HL-60/S4 treated with phorbol 12-myristate 13-acetate at 8.2 ng/mL for 4 days and 3 days (cell line): ENCODE data around the gene ZNF385B.

ENCODE experiments used
- in situ Hi-C: fragments of 300-500 bp; cut with MboI; formaldehyde crosslinking; loops from 2 replicates; pipeline ENCODE4 v1.15.0; 2022; ENCODE audit warnings: low sequenced_read_pairs

The ZNF385B gene

DNA sequence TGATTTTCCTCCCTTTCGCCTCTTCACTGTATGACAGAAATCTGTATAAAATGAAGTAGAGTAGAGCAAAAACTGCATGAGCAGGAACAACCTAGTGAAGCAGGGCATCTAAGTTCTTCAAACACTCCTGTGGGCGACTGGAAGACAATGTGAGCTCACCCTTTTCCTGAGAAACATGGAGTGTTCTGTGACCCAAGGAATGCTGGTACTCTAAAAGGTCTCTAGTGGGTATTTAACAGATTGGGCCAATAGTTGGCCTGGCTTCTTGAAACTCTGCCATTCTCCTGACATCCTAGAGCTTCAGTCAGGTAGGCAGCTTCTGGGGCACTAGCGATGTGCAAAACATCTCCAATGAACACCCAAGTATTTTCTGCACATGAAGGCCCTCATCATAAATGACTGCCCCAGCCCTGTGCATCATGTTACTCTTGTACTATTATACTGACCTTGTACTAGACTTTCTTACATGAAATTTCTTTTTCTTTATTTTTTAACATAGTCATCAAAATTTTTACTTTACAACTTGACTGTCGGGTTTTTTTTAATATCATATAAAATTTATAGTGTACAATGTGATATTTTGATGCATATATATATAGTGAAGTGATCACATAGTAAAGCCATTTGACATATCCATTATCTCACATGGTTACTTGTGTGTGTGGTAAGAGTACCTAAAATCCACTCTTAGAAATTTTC lies 302.2 kb downstream of the ZNF385B start:
- in situ Hi-C loops: no loop called here

DNA sequence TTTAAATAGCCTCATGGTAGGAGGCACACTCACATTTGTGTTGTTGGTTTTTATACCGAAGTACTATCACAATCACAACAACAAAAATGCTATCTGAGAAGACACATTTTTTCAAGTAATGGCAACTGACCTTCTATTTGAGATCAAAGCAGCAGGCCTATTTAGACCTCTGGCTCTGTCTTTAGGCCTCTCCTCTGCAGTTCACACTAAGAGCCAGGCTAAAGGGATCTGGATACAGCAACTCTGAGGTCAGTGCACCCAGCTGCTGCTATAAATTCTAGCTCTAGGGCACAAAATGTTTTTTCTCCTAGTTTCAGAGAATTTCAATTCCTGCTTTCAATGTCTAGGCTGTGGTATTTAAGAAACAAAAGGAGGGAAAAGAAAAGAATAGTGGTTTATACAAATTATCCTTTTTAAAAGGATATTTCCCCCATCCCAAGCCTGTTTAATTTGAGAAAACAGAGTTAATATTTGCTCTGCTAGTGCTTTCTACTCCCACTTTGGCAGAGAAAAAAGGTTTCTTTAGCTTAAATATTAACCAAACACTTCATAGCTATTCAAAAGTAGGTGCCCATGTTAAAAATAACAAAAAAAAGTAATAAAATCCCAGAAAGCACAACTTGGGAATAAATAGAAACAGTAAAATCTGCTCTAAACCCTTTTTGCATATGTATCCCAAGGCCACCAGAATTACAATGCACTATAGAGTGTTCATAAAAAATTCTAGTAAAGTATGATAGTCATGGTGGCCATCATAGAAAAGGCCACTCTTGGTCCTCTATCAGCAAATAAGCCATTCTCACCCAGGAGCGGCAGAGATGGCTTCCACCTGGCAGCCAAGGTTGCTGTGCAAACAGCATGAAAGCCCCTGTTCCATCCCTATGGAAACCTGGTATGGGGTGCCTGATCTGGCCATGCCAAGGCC lies 303.1 kb downstream of the ZNF385B start:
- in situ Hi-C loops: no loop called here

DNA sequence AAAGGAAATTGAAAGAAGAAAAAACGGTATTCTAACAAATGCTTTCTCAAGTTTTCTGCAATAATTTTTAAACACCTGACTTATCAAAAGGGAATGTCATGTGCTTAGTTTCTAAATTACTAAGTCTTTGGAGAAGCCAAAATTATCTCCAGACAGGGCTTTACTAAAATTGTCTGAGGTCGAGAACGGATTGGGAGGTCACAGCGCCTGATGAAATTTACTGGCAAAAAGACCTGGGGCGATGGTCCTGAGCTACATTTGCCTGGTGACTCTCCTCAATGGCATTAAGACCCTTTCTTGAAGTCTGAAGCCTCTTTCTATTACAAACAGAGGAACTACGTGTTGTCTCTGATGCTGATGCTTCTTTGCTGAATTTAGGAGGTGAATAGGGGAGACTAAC lies 305.0 kb downstream of the ZNF385B start:
- in situ Hi-C loops: no loop called here

DNA sequence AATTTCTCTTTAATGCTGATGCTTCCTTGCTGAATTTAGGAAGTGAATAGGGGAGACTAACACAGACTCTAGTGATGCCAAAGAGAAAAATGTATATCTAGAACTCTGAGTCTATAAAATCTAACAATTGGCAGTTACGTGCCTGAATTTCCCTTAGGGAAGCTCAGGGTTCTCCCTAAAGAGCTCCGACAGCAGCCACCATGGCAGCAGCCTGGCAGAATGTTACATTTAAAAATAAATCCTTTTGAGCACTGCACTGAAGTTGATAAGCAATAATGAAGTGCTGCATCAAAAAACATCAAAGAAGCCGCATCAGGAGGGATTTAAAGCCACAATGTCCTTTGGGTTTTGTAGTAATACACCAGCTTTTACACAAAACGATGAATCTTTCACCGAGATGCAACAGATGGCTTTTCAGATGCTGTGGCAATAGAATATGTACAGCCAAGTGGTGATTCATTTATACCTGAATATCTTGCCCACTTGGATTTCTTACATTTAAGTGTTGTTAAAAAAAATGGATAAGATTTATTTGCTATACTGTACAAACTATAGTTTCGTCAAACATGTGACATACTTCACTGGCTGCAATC lies 305.6 kb downstream of the ZNF385B start:
- in situ Hi-C loops: no loop called here

DNA sequence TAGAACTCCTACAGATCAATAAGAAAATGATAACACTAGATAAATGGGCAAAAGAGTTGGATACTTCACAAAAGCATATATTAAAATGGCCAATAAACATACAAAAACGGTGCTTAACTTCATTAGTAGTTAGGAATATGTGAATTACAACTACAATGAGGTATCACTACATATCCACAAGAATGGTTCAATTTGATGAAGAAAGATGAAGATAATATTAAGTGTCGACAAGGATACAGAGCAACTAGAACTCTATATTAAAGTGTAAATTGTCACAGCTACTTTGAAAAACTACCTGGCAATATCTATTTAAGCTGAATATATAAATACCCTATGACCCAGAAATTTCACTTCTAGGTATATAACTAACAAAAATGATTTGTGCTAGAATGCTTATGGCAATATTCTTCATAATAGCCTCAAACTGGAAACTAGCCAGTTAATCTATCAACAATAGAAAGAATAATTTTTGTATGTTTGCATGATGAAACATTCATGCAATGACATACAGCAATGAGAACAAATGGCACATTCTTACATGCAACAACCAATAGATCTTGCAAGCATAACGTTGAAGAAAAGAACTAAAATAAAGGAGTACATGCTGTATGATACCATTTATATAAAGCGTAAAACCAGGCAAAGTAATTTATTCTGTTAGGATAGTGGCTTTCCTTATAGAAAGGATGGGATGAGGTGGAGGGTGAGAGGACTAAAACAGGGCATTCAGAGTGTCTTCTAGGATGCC lies 306.6 kb downstream of the ZNF385B start:
- in situ Hi-C loops: no loop called here

DNA sequence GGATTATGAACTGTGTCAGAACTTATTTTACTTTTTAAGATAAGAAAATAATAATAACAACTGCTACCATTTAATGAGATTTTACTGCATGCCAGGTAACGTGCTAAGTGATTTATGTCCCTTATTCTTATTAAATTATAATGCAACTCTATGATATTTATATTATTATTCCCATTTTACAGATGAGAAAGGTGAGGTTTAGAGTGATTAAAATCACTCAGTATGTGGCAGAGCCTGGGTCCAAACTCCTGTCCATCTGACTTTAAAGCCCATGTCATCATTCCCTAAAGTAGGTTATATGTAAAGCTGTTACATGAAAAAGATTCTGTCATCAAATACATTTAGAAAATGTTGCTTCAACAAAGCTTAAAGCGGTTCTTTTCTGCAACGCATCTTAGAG lies 308.0 kb downstream of the ZNF385B start:
- in situ Hi-C loops: no loop called here

DNA sequence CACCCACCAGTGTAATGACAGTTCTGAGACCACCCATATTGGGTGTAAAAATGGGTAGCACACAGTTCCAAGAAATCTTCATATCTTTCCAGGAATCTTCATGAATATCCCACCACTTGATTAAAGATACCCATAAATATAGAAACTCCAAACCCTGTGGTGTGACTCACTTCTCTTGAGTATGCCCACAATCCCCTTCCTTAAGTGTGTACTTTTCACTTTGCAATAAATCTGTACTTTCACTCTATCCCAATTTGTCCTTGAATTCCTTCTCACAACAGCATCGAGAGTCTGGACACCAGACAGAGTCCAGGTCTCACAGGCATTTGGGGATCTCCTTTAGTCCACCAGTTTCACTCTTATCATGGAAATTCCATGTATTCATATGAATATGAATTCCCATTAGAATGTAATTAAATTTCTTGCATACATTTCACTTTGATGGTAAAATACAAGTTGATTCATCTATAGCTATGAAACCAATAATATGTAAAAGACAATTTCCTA lies 309.8 kb downstream of the ZNF385B start:
- in situ Hi-C loops: no loop called here

DNA sequence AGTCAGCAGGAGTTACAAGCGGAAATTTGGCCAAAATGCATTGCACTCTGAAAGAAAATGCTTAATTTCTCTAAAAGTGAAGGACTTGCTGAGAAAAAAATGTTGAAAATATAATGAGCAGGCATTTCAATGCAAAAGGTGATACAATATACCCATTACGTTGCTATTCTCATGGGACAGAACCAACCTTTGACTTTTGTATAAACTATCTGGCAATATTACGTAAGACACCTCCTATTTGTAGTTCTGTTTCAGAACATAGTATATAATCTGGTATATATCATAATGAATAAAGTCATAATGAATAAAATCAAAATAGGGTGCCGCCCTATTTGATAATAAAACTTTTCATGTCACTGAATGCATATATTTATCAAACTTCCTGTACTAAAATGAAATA lies 310.6 kb downstream of the ZNF385B start:
- in situ Hi-C loops: no loop called here

DNA sequence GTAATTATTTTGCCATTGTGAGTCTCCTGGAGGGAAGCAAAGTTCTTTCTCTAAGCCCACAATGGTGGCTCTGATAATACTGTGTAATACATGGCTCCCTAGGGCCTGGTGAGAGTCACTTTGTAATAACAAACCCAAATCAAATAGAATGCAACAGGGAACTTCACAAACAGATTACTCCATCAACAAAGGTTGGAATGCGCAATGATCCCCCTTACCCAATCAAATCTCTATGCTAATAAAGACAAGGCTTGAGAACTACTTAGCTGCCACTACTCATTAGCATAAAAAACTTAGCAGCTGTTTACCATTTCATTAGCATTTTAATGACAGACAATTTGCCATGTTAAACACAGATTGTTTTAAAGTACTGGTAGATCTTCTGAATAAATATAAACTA lies 311.2 kb downstream of the ZNF385B start:
- in situ Hi-C loops: no loop called here

DNA sequence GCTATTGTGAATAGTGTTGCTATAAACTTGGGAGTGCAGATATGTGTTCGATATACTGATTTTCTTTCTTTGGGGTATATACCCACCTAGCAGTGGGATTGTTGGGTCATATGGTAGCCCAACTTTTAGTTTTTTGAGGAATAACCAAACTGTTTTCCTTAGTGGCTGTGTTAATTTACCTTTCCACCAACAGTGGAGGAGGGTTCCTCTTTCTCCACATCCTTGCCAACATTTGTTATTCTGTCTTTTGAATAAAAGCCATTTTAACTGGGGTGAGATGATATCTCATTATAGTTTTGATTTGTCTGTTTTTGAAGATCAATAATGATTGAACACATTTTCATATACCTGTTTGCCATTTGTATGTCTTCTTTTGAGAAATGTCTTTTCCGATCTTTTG lies 314.8 kb downstream of the ZNF385B start:
- in situ Hi-C loops: no loop called here

DNA sequence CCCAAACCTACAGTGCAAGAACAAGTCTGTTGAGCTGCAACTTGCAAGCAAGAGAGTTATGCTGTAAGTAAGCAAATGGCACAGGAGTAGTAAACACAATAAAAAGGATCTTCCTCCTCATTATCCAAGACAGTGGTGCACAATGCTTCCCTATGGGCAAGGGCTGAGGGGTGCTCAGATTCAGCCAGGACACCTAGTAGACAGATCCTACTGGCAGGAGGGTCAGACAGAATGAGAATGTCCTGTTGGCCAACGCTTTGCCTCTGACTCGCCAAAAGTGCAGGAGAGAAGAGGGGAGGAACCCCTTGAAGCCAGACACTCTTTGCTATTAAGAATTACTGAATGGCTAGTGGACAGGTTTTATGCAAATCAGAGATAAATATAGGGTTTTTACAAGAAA lies 316.4 kb downstream of the ZNF385B start:
- in situ Hi-C loops: no loop called here

DNA sequence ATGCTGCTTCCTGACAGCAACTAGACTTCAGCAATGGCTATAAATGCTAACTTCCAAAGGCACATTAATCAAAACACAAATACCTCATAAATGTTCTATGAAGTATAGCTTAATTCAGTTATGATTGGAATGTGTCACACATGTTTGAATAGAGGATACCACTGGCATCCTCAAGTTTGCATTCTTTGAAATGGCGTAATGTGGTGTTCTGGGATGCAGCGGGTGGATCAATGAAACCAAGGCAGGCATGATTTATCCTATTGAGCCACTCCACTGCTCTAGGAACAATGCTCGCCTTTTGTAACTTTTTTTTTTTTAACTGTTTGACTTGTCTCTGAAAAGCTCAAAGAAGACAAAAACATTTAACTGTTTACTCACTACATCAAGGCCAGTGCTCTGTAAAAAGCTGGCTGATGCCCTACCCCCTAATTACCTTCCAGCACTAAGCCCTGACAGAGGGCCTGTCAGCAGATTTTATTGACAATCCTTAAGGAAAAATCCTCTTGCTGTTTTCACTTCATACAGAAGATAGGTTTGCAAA lies 318.0 kb downstream of the ZNF385B start:
- in situ Hi-C loops: no loop called here

DNA sequence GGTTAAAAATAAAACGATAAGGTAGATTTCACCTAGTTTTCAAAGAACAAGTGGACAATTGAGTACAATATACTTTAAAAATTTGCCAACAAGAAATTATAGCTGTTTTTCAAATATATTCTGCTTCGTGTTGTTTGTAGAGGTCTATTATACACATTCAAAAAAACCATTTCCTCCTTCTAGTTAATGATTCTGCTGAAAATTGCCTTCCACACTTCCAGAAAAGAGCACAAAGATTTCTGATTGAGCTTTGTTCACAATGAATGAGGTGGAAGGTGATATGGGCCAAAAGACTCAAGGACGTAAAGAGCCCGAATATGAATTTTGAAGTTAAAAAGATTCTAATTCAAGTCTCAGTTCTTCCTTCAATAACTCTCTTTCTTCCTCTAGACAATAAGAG lies 319.8 kb downstream of the ZNF385B start:
- in situ Hi-C loops: no loop called here

DNA sequence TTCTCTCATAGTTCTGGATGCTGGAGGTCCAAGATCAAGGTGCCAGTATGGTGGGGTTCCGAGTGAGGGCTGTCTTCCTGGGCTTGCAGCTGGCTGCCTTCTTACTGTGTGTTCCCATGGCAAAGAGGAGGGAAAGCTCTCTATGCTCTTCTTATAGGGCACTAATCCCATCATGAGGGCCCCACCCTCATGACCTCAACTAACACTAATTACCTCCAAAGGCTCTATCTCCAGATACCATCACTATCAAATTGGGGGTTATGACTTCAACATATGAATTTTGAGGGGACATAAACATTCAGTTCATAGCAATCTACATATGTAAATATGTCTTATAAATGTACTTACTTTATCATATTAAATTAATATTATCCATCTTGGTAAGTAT lies 322.3 kb downstream of the ZNF385B start:
- in situ Hi-C loops: no loop called here

DNA sequence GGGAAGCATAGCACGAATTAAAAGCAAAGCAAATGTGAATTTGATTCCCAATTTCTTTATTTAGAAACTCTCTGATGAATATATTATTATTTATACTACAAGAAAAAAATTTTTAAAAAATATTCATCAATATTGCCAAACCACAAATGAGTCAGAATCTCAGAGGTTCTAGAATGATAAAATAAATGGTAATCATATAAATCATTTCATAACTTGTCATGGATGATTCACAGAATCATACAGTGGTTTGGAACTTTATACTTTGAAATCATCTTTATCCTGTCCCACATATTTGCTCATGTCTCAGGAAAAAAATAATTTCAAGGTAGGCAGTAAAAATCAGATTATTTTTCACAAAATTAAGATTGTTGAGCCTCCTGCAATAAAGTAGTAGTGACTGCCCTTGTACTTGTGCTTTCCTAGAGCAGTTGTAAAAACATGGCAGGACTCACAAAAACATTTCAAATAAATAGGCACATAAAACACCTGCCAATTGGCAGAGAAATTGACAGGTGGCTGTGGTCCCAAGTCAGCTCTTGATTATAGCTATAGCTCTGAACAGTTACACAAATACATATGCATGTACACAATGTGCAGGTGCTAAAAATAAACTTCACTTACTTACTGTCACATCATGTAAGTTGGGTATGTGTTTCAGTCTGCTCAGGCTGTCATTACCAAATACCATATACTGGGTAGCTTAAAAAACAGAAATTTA lies 322.8 kb downstream of the ZNF385B start:
- in situ Hi-C loops: no loop called here

DNA sequence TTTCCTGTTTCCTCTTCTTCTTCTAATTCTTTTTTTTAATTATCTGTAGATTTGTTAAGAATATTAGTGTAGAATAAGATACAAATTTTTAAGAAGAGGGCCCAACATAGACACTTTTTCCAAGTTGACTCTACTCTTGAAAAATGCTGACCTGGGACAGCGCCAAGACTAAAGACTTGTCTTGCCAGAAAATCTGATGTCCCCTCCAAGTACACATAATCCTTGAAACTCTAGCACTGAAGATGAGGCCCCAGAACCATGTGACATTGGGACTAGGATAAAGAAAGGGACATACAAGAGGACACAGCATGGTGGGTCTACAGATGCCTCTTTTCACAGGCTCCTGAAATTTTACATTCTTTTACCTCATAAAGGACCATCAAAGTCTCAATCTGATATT lies 325.2 kb downstream of the ZNF385B start:
- in situ Hi-C loops: no loop called here

DNA sequence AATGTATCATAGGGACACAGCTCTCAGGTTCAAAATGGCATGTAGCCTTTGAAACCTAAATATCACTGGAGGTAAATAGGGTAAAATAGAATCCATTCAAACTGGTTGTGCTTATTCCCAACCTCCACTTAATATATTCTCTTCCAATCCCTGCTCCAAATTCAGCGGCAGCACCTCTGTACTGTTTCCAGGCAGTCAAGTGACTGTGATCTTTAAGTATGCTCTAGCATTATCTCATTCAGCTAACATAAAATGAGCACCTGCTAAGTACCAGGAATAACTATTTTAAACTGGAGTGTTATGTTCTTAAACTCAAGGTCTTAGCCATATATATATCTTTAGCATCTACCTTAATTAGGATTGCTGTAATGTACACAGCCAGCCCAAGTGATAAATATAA lies 327.5 kb downstream of the ZNF385B start:
- in situ Hi-C loops: no loop called here

DNA sequence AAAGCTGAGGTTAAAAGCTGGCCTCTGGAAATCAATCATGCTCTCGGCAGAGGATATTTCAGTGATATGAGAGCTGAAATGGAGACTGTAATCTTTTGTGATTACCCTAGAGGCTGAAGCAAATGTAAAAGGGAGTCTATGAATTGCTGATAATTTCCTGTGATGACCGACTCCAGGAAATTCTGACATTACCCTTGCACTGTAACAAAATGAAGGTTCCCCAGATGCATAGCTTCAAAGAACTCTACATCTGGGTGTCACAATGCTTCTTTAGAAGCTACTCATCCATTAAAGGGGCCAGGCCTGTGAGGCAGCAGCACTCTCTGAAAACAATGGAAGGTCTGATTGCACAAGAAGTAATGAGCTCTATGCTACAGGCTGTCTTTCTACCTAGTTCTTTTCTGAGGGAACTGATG lies 328.5 kb downstream of the ZNF385B start:
- in situ Hi-C loops: no loop called here

DNA sequence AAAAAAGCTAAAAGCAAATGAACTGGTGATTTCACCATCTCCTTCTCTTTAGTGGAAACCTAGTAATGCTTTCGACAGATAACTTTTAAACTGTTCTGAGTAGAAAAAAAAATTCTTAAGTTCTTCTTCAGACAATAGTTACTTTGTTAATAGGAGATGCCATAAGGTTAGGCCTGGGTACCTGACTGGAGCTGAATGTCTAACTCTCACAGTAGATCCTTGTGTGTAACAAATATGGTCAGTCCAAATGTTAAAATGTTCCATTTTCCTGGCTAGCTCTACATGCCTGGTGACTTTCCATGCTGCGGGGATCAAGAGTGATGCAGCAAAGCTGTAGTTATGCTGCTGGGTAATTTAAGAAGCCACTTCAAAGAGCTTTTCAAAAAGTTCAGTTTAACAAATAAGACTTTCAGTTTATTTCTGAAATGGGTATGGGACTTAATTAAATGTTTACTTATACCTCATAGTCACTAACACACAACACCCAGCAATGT lies 332.8 kb downstream of the ZNF385B start:
- in situ Hi-C loops: no loop called here

DNA sequence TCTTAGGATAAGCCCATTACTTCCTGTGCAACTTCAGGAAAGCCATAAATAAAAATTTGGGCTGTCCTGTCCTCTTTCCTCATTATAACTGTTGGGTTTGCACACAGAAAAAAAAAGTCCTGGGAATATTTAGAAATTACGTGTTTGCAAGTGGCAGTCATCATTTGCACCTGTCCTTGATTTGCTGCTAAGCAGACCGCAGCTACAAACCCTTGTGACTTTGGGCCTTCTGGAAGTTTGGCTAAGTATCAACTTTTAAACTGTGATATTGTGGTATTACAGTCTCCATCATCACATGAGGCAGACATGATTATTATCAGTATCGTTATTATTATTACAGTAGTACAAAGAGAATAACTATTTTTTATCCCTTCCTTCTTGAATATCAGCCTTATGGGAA lies 336.1 kb downstream of the ZNF385B start:
- in situ Hi-C loops: no loop called here
